Dendritic cell treated with granulocyte-macrophage colony-stimulating factor and Interleukin-4, amounts not matched to agents 40 ng/mL and 50 ng/mL, for 4 days (primary cell): ENCODE data around the gene OR2AT4.
A peak's percentile ranks its signal among the peaks of the same experiment; 100 is the strongest.

Experiments
- H3K27ac Mint-ChIP-seq: one replicate; pipeline ENCODE4 v1.8.0; 2022; ENCODE audit warnings: mild to moderate bottlenecking, mixed read lengths
- H3K27me3 Mint-ChIP-seq: one replicate; pipeline ENCODE4 v1.8.0; 2022; ENCODE audit warnings: mild to moderate bottlenecking, mixed read lengths
- H3K36me3 Mint-ChIP-seq: one replicate; pipeline ENCODE4 v1.8.0; 2022; ENCODE audit warnings: low read depth, mixed read lengths
- H3K4me1 Mint-ChIP-seq: one replicate; pipeline ENCODE4 v1.8.0; 2022; ENCODE audit warnings: low read depth, mixed read lengths
- H3K4me3 Mint-ChIP-seq: one replicate; pipeline ENCODE4 v1.8.0; 2022; ENCODE audit warnings: mild to moderate bottlenecking, moderate library complexity, mixed read lengths
- H3K9me3 Mint-ChIP-seq: one replicate; pipeline ENCODE4 v1.8.0; 2022; ENCODE audit warnings: mixed read lengths
- intact Hi-C: fragments of 100-400 bp; cut with micrococcal nuclease; formaldehyde crosslinking; loops from one replicate; pipeline ENCODE4 v1.15.0; 2022

Gene OR2AT4

DNA sequence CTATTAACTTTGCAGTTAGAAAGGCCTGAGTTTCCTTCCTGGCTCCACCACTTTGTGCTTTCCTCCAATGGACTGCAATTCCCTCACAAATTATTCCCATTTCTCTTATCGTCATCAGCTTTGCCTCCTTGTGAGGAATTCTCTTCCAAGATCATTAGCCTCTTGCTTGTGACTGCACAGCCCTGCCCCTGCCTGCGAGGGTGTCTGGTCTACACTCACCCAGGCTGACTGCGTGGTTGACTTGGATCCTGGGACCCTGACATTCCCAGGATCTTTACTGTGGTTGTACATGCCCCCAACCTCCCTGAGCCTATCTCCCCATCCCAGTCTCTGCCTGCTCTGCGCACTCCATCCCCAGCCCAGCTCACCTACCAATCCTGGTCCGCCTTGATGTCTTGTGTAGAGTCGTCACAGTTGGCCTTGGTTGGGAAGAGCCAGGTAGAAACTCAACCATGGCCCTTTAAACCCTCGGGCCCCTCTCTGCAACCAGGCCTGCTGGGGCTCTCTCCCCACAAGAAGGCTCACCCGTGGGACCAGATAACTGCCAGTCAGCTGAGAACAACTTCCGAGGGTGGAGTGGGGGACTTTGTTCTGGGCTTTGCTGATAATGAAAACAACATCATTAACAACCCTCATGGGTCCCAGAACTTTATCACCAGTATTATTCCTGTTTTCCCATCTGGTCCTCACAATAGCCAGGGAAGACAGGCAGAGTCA, at the start of gene OR2AT4:
Gene OR2AT4, minus strand, starts transcription at position 421 of the 717 bp plus-strand sequence.
- H3K9me3 Mint-ChIP-seq, result no peaks in the 10 kb centered on the region
- peaks cover 11% of the 10 kb centered on the region for H3K4me1 Mint-ChIP-seq
- intact Hi-C loops, result no loop called here
- H3K27me3 Mint-ChIP-seq, result peaks cover 49% of the 10 kb centered on the region
- H3K36me3 Mint-ChIP-seq, result no peaks in the 10 kb centered on the region
- peak within 1 kb of the TSS; percentile 2 for H3K27ac Mint-ChIP-seq
- H3K4me3 Mint-ChIP-seq, result no peak within 1 kb of the TSS

GRCh38 chr11:75145972-75146519, 49.4 kb upstream of the OR2AT4 start:
- H3K4me3 Mint-ChIP-seq, result no peak overlapping the region
- H3K4me1 Mint-ChIP-seq, result peaks cover 95% of the 10 kb centered on the region
- H3K27me3 Mint-ChIP-seq, result no peaks in the 10 kb centered on the region
- H3K36me3 Mint-ChIP-seq, result peaks cover 4% of the 10 kb centered on the region
- peak overlapping the region; percentile 84 for H3K27ac Mint-ChIP-seq
- H3K9me3 Mint-ChIP-seq, result no peaks in the 10 kb centered on the region
- intact Hi-C loops, result loop anchor here (2.0 kb wide), 1 partner anchor 95 kb away; the partner anchor contains the start of gene TPBGL

DNA sequence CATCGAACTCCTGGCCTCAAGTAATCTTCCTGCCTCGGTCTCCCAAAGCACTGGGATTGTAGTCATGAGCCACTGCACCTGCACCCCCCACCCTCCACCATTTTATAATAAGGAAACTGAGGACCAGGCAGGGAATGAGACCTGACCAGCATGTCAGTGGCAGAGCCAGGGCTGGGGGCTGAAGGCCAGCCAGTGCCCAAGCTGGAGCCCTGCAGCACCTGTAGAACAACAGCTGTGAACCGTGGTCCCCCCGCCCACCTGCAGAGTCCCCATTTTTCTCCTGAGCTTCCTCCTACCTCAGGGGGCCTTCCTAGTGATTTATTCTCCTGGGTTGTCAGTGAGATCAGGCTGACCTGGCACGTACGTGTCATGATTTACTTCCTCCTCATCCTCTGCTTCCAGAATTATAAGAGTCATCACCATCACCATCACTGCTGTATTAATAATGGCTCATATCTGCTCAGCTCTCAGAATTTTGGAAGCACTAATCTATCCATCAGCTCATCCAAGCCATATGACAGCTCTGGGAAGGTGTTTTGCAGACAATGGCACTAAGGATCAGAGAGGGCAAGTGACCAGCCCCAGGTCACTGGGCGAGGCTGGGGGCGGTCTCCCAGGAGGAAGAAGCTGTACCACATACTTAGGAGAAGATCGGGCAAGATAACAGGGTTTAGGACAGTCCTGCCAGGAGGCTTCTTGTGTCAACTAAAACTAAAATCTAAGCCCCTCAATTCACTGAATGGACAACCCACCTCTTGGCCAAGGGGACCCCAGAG, 48.7 kb upstream of the OR2AT4 start:
- peaks cover under 1% of the 10 kb centered on the region for H3K27me3 Mint-ChIP-seq
- H3K36me3 Mint-ChIP-seq, result no peaks in the 10 kb centered on the region
- peak overlapping the region; percentile 62 for H3K27ac Mint-ChIP-seq
- peaks cover 94% of the 10 kb centered on the region for H3K4me1 Mint-ChIP-seq
- intact Hi-C loops, result loop anchor here (2.0 kb wide), 1 partner anchor 95 kb away; the partner anchor contains the start of gene TPBGL
- H3K4me3 Mint-ChIP-seq, result no peak overlapping the region
- no peaks in the 10 kb centered on the region for H3K9me3 Mint-ChIP-seq

DNA sequence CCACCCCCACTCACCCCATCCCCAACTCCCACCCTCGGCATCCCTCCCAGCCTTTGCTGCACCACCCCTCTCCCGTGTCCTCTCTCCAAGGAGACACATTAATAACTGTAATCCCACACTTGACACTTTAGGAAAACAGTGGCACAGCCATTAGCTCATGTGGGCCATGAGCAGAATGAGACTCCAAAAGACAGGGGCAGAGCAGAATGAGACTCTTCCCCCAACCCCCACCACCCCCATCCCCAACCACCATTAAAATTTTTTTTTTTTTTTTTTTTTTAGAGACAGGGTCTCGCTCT, 48.0 kb upstream of the OR2AT4 start:
- peaks cover 4% of the 10 kb centered on the region for H3K27me3 Mint-ChIP-seq
- peaks cover 87% of the 10 kb centered on the region for H3K4me1 Mint-ChIP-seq
- H3K27ac Mint-ChIP-seq, result peak overlapping the region; percentile 83
- no peak overlapping the region for H3K4me3 Mint-ChIP-seq
- H3K9me3 Mint-ChIP-seq, result no peaks in the 10 kb centered on the region
- intact Hi-C loops, result loop anchor here (1.0 to 5.0 kb wide), 3 partner anchors 61 to 122 kb away; partner anchors contain the start of gene TPBGL
- H3K36me3 Mint-ChIP-seq, result no peaks in the 10 kb centered on the region

DNA sequence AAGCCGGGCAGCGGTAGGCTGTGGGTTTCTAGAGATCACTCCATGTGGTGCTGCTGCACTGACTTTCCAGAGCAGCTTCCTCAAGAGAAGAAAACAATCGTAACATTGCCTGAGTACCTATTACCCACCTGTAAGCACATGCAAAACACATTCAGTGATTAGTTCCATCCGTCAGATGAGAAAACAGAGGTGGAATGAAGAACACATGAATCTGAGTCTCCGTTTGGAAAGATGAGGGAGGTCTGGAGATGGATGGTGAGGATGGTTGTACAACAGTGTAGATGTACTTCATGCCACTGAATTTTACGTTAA, 46.7 kb upstream of the OR2AT4 start:
- H3K9me3 Mint-ChIP-seq, result no peaks in the 10 kb centered on the region
- peak overlapping the region; percentile 83 for H3K27ac Mint-ChIP-seq
- no peaks in the 10 kb centered on the region for H3K36me3 Mint-ChIP-seq
- H3K4me1 Mint-ChIP-seq, result peaks cover 75% of the 10 kb centered on the region
- intact Hi-C loops, result loop anchor here (5.0 kb wide), 1 partner anchor 121 kb away; no protein-coding TSS in a partner anchor
- H3K27me3 Mint-ChIP-seq, result peaks cover 10% of the 10 kb centered on the region
- peak overlapping the region; percentile 44 for H3K4me3 Mint-ChIP-seq

DNA sequence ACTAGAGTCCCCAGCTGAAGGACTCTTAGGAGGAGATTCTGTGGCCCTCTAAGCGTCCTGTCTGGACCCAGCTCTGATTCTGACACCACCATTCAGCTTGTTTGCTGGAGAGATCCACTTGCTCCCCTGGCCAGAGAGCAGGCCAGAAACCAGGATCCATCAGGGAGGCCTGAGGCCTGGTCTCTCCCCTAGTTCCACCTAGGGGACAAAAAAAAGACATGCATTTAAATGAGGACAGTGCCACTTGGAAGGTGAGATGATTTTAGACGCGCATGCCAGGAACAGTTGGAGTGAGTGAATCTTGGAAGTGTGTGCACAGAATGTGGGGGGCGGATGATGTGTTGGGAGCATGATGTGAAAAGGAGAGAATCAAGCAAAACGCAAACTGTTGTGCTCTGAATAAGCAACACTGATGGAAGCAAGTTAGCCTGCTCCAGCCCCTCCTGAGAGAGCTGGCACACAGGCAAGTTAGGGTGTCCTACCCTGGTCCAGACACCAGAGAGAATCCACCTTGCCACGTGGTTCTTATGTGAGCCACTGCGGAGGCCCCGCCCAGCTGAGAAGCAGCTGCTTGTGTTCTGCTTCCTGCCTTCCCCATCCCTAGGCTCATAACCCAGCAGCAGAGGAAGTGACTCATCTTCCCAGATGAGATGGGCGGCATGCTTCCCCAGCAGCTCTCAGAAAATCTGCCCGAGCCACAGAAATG, 46.2 kb upstream of the OR2AT4 start:
- intact Hi-C loops, result loop anchor here (5.0 kb wide), 1 partner anchor 121 kb away; no protein-coding TSS in a partner anchor
- peaks cover 14% of the 10 kb centered on the region for H3K27me3 Mint-ChIP-seq
- peak overlapping the region; percentile 44 for H3K4me3 Mint-ChIP-seq
- H3K9me3 Mint-ChIP-seq, result no peaks in the 10 kb centered on the region
- peak overlapping the region; percentile 83 for H3K27ac Mint-ChIP-seq
- no peaks in the 10 kb centered on the region for H3K36me3 Mint-ChIP-seq
- H3K4me1 Mint-ChIP-seq, result peaks cover 70% of the 10 kb centered on the region

DNA sequence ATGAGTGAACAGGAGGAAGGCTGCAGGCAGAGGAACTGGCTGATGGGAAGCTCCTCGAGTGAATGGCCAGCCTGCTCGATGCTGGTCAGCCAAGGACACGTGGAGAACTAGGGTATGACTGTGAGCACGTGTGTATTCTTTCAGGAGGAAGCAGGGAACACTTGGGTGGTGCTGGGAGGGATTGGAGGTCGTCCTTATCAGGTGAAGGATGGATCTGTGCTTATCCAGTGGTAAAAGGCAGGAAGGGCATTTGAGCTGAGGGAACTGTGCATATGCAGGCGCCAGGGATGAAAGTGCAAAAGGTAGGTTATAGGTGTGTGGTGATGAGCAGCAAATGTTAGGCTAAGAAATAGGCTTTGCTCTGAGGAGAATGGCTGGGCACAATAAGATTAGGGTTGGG, 44.5 kb upstream of the OR2AT4 start:
- Mint-ChIP-seq H3K27ac (peak overlapping the region; percentile 64), H3K4me3 (no peak overlapping the region), H3K9me3 (no peaks in the 10 kb centered on the region), H3K4me1 (peaks cover 53% of the 10 kb centered on the region), H3K36me3 (no peaks in the 10 kb centered on the region), H3K27me3 (peaks cover 27% of the 10 kb centered on the region)
- intact Hi-C loops, result loop anchor here (5.0 kb wide), 1 partner anchor 119 kb away; no protein-coding TSS in a partner anchor

DNA sequence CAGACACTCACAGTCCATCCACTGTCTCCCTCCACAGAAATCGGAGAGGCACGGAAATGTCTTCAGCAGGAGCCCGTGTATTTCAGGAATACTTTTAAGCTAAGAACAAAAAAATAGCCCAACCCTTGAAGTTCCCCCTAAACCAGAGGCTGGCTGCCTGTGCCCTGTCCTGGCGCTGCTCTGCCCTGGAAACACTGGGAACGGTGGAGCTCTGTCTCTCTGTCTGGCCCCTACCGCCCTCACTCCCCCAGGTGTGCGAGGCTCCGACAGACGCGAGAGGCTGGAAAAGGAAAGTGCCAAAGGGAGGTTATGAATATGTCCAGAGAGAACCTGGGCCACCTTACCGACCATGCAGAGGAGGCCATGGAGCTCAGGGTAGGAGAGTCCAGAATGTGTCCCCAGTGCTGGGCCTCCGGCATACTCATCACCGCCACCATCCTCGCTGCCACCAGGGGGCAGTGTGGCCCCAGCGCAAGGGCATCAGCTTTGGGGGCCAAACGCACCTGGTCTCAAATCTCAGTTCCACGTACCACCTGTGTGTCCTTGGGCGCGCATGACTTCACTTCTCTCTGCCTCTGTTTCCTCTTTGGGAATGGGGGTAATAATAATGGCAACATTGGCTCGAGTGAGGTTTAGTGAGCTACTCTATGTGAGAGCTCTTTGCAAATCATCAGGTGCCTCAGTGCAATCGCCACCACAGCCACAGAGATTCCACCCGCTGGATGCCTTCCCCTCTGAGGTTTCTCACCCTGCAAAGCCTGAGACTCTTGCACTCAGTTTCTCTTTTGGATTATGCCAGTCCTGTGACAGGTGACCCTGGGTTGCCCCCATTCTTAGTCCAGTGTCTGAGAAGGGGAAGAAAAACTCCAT, 43.8 kb upstream of the OR2AT4 start:
- Mint-ChIP-seq H3K4me1 (peaks cover 46% of the 10 kb centered on the region), H3K27me3 (peaks cover 30% of the 10 kb centered on the region), H3K36me3 (no peaks in the 10 kb centered on the region), H3K4me3 (no peak overlapping the region), H3K27ac (peak overlapping the region; percentile 64), H3K9me3 (no peaks in the 10 kb centered on the region)
- intact Hi-C loops, result loop anchor here (1.0 to 5.0 kb wide), 2 partner anchors 108 to 118 kb away; no protein-coding TSS in a partner anchor

DNA sequence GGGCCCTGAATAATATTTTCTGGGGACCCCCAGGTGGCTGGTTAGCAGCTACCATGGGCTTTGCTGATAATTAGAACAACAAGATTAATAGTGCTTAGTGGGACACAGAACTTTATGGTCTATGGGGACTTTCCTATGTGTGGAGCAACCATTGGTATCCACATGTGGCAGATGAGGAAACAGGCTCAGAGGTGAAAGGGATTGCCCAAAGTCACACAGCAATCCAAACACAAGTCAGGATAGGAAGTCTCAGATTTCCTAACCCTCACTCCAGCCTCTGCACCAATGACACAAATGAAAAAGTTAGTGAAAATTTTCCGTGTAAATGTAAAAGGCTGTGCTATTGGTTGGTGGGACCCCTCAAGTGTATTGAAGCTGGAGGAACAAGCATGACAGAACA, 39.0 kb upstream of the OR2AT4 start:
- peaks cover under 1% of the 10 kb centered on the region for H3K4me1 Mint-ChIP-seq
- intact Hi-C loops, result loop anchor here (10.0 kb wide), 1 partner anchor 211 kb away; no protein-coding TSS in a partner anchor
- H3K36me3 Mint-ChIP-seq, result no peaks in the 10 kb centered on the region
- H3K27ac Mint-ChIP-seq, result no peak overlapping the region
- H3K9me3 Mint-ChIP-seq, result peaks cover 6% of the 10 kb centered on the region
- H3K27me3 Mint-ChIP-seq, result peaks cover 43% of the 10 kb centered on the region
- no peak overlapping the region for H3K4me3 Mint-ChIP-seq

DNA sequence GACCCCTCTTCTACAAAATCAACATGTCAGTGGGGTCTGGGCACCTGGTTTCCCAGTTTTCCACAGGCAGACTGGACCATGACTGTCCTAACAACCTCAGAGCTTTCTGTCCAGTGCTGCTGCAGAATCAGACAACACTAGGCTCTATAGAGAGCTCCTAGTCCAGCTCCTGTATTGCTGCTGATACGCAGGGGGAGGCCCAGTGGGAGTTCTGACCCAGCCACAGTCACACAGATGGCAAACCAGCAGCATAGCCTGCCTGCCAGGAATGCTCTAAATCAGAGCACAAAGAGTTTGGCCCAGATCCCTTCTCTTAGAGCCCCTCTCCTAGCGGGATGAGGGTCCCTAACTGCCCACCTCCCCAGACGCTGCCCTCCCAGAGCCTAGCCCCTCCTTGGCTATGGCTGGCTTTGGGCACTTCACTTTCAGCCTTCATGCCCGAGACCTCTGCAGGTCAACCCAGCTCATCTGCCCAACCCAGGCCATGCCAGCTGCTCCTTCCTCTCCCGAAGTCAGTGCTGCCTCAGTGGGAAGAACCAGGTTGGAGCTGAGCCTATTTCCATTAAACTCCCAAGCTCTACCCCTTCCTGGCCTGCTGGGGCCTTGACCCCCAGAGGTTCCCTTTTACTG, 38.5 kb upstream of the OR2AT4 start:
- no peak overlapping the region for H3K4me3 Mint-ChIP-seq
- intact Hi-C loops, result loop anchor here (10.0 kb wide), 1 partner anchor 210 kb away; no protein-coding TSS in a partner anchor
- peaks cover 40% of the 10 kb centered on the region for H3K27me3 Mint-ChIP-seq
- H3K9me3 Mint-ChIP-seq, result peaks cover 9% of the 10 kb centered on the region
- H3K27ac Mint-ChIP-seq, result no peak overlapping the region
- H3K4me1 Mint-ChIP-seq, result no peaks in the 10 kb centered on the region
- no peaks in the 10 kb centered on the region for H3K36me3 Mint-ChIP-seq

- Mint-ChIP-seq H3K36me3 (no peaks in the 10 kb centered on the region), H3K27me3 (peaks cover 37% of the 10 kb centered on the region), H3K4me1 (no peaks in the 10 kb centered on the region), H3K27ac (no peak overlapping the region), H3K4me3 (no peak overlapping the region), H3K9me3 (peaks cover 11% of the 10 kb centered on the region)
- intact Hi-C loops, result loop anchor here (10.0 kb wide), 1 partner anchor 209 kb away; no protein-coding TSS in a partner anchor
Measured at GRCh38 chr11:75133976-75134375, 37.3 kb upstream of the OR2AT4 start.

- no peak overlapping the region for H3K27ac Mint-ChIP-seq
- intact Hi-C loops, result loop anchor here (10.0 kb wide), 1 partner anchor 207 kb away; no protein-coding TSS in a partner anchor
- no peaks in the 10 kb centered on the region for H3K36me3 Mint-ChIP-seq
Measured at GRCh38 chr11:75132080-75132479, 35.4 kb upstream of the OR2AT4 start.

More at GRCh38 chr11:75132080-75132479, 35.4 kb upstream of the OR2AT4 start:
- H3K4me3 Mint-ChIP-seq, result no peak overlapping the region
- H3K4me1 Mint-ChIP-seq, result no peaks in the 10 kb centered on the region
- H3K27me3 Mint-ChIP-seq, result peaks cover 31% of the 10 kb centered on the region
- peaks cover 18% of the 10 kb centered on the region for H3K9me3 Mint-ChIP-seq
